HepG2 (cell line): Measurements from ENCODE around the gene PIEZO2. TPM values are rescaled to one million over a fixed set of nuclear protein-coding genes. Genes with fewer than 3 reads are reported as not detected.
A peak's percentile ranks its signal among the peaks of the same experiment; 100 is the strongest.

ENCODE experiments used
- ATAC-seq: fragments of 200-7000 bp; cut with Tn5 transposase; 3 replicates; pipeline ENCODE4 v1.9.1; 2020; ENCODE audit warnings: mild to moderate bottlenecking, moderate library complexity
- BruUV-seq: library from RNA; stranded (reverse); fragments of 400-500 nt; replicated peaks from 2 replicates; lab custom pipeline; 2021; lab: Mats Ljungman, UMichigan
- CTCF ChIA-PET: fragments of 300-600 bp; formaldehyde crosslinking; extraction: SDS; loops from one replicate; lab custom pipeline; 2021; ENCODE audit warnings: low total read pairs, inconsistent platforms, low intra/inter-chr PET ratio; lab: Yijun Ruan, JAX
- POLR2A ChIA-PET: fragments of 350-600 bp; sonication (Branson Sonifier 250); formaldehyde crosslinking; loops from one replicate; lab custom pipeline; 2020; ENCODE audit warnings: antibody characterized with exemption, inconsistent platforms; lab: Yijun Ruan, JAX
- DNase-seq: peaks from one replicate; pipeline ENCODE4 v3.0.0-alpha.2; 2015; ENCODE audit warnings: low spot score
- FAIRE-seq: peaks from 3 replicates; lab custom pipeline; 2011; peaks lifted over from hg19 to GRCh38; lab: Jason Lieb, UNC
- H2AFZ ChIP-seq: one replicate; pipeline ENCODE4 v1.6.1; 2011; ENCODE audit warnings: low read length, inconsistent platforms
- H3K27ac ChIP-seq: fragments of 300-600 bp; 3 replicates; pipeline ENCODE4 v1.8.0; 2011; ENCODE audit warnings: mixed run types, mild to moderate bottlenecking, mixed read lengths, low read length, inconsistent platforms; ENCODE audit not compliant: insufficient read depth; ENCODE audit errors: extremely low read length
- H3K27me3 ChIP-seq, 2 experiments: fragments of 200-600 bp in 1 of 2; 2 replicates in 1 of 2; 3 replicates in 1 of 2; pipeline versions ENCODE4 v1.6.0 to v1.8.0; 2011; ENCODE audit warnings: low read length in 2 of 2, mild to moderate bottlenecking in 2 of 2, moderate library complexity in 2 of 2, inconsistent platforms in 1 of 2; ENCODE audit not compliant: insufficient read depth in 2 of 2, control insufficient read depth in 1 of 2
- H3K36me3 ChIP-seq, 2 experiments: fragments of 200-600 bp in 1 of 2; replicated peaks in 1 of 2; 2 replicates in 1 of 2; 3 replicates in 1 of 2; pipeline versions ENCODE4 v1.5.1 to v1.8.0; 2011; ENCODE audit warnings: low read length in 2 of 2, inconsistent platforms in 1 of 2; ENCODE audit not compliant: insufficient read depth in 2 of 2, control insufficient read depth in 1 of 2
- H3K4me1 ChIP-seq: 2 replicates; pipeline ENCODE4 v1.5.1; 2012; ENCODE audit warnings: low read length, inconsistent platforms; ENCODE audit not compliant: insufficient read depth
- H3K4me2 ChIP-seq: 2 replicates; pipeline ENCODE4 v1.6.0; 2011; ENCODE audit warnings: low read depth, low read length, inconsistent platforms
- H3K4me3 ChIP-seq, 3 experiments: fragments of 200-600 bp in 1 of 3; sonication (generic), shearing (Covaris generic) in 1 of 3; replicated peaks in 1 of 3; 2 replicates each; pipeline ENCODE4 v1.5.1; 2011 to 2016; ENCODE audit warnings: low read length in 3 of 3, inconsistent platforms in 2 of 3, low read depth in 2 of 3, mild to moderate bottlenecking in 2 of 3, control low read depth in 1 of 3, mixed read lengths in 1 of 3; ENCODE audit not compliant: insufficient read depth in 1 of 3
- H3K79me2 ChIP-seq: one replicate; pipeline ENCODE4 v1.6.1; 2011; ENCODE audit warnings: low read length, inconsistent platforms; ENCODE audit not compliant: insufficient read depth
- H3K9ac ChIP-seq: 2 replicates; pipeline ENCODE4 v1.6.0; 2011; ENCODE audit warnings: mild to moderate bottlenecking, low read depth, low read length, inconsistent platforms; ENCODE audit not compliant: insufficient read depth
- H3K9me3 ChIP-seq: 2 replicates; pipeline ENCODE4 v1.5.1; 2012; ENCODE audit warnings: mild to moderate bottlenecking, low read length
- H4K20me1 ChIP-seq: 2 replicates; pipeline ENCODE4 v1.6.0; 2011; ENCODE audit warnings: inconsistent platforms, mild to moderate bottlenecking, low read length, moderate library complexity; ENCODE audit not compliant: insufficient read depth
- ARID5B ChIP-seq: IDR thresholded peaks from 2 replicates; pipeline ENCODE4 v1.4.0; 2020; ENCODE audit warnings: mild to moderate bottlenecking, missing genetic modification reagents
- ELF1 ChIP-seq: sonication (generic); formaldehyde crosslinking; IDR thresholded peaks from 2 replicates; pipeline ENCODE4 v1.4.0; 2020; ENCODE audit warnings: missing genetic modification reagents
- FOSL1 ChIP-seq: sonication (generic); formaldehyde crosslinking; IDR thresholded peaks from 2 replicates; pipeline ENCODE4 v1.9.0; 2021; ENCODE audit warnings: missing genetic modification reagents, borderline replicate concordance
- FOXA3 ChIP-seq: IDR thresholded peaks from 2 replicates; pipeline ENCODE4 v1.6.1; 2016; ENCODE audit warnings: missing genetic modification reagents, missing compliant biosample characterization
- GATAD2A ChIP-seq: IDR thresholded peaks from 2 replicates; pipeline ENCODE4 v1.6.1; 2016
- GZF1 ChIP-seq: sonication (generic); formaldehyde crosslinking; IDR thresholded peaks from 2 replicates; pipeline ENCODE4 v1.5.1; 2020; ENCODE audit warnings: mild to moderate bottlenecking, missing genetic modification reagents
- HOMEZ ChIP-seq: IDR thresholded peaks from 2 replicates; pipeline ENCODE4 v1.6.1; 2016; ENCODE audit warnings: low read depth
- KDM3A ChIP-seq: IDR thresholded peaks from 2 replicates; pipeline ENCODE4 v1.6.1; 2018; ENCODE audit warnings: low read depth, missing compliant biosample characterization
- KLF15 ChIP-seq: sonication (generic); formaldehyde crosslinking; IDR thresholded peaks from 2 replicates; pipeline ENCODE4 v1.8.1; 2023; ENCODE audit warnings: borderline replicate concordance, mild to moderate bottlenecking, inconsistent platforms, missing genetic modification reagents, mixed read lengths
- REPIN1 ChIP-seq: sonication (generic); formaldehyde crosslinking; IDR thresholded peaks from 2 replicates; pipeline ENCODE4 v1.8.0; 2022; ENCODE audit warnings: missing genetic modification reagents, low read depth, mild to moderate bottlenecking, borderline replicate concordance
- RFXAP ChIP-seq: sonication (generic); formaldehyde crosslinking; IDR thresholded peaks from 2 replicates; pipeline ENCODE4 v1.4.0; 2020; ENCODE audit warnings: missing genetic modification reagents, borderline replicate concordance
- SOX13 ChIP-seq, 3 experiments: fragments of 450-650 bp in 1 of 3; sonication (generic) in 1 of 3; formaldehyde crosslinking in 1 of 3; IDR thresholded peaks in 2 of 3; conservative IDR thresholded peaks in 1 of 3; 2 replicates each; pipeline versions ENCODE4 v1.5.0 to v1.6.1; 2016 to 2020; ENCODE audit warnings: antibody characterized with exemption in 1 of 3, mild to moderate bottlenecking in 1 of 3, missing compliant biosample characterization in 1 of 3, missing genetic modification reagents in 1 of 3, moderate library complexity in 1 of 3
- ZMYM3 ChIP-seq: sonication (generic); formaldehyde crosslinking; IDR thresholded peaks from 2 replicates; pipeline ENCODE4 v1.5.1; 2020; ENCODE audit warnings: mild to moderate bottlenecking, missing genetic modification reagents
- ZNF264 ChIP-seq: sonication (generic); formaldehyde crosslinking; IDR thresholded peaks from 2 replicates; pipeline ENCODE4 v1.4.0; 2020; ENCODE audit warnings: missing genetic modification reagents
- WGBS: methylation state at CpG from one replicate; pipeline ENCODE4 v1.1.6; 2017; ENCODE audit warnings: low lambda C conversion rate; 5-methylcytosine and 5-hydroxymethylcytosine counted together
- in situ Hi-C: cut with HindIII; loops from 2 replicates; pipeline ENCODE4 v1.10.0; 2017; ENCODE audit warnings: low pct_unique_long_range_greater_than_20kb; ENCODE audit not compliant: extremely low pct_ligation_motif_present
- intact Hi-C: fragments of 100-400 bp; cut with micrococcal nuclease; formaldehyde crosslinking; loops from one replicate; pipeline ENCODE4 v1.10.0; 2022; ENCODE audit not compliant: unreplicated experiment
- polyA plus RNA-seq, 8 experiments: library from polyadenylated mRNA; depleted of rRNA in 3 of 8; stranded (reverse) in 7 of 8; unstranded in 1 of 8; fragments of >200 nt; fragmentation: Illumina TruSeq in 4 of 8; extraction: Trizol in 4 of 8; gene quantifications; 2 replicates each; pipeline versions ENCODE4 v1.2.1 to v1.2.3, GENCODE V29; 2011 to 2016; ENCODE audit warnings: low read depth in 4 of 8, missing spikeins in 1 of 8, mixed read lengths in 1 of 8; ENCODE audit not compliant: insufficient read depth in 1 of 8
- total RNA-seq, 5 experiments: library from RNA; depleted of rRNA; stranded (reverse); fragments of >200 nt; fragmentation: Illumina TruSeq; extraction: Trizol; gene quantifications; 2 replicates each; pipeline ENCODE4 v1.2.3, GENCODE V29; 2016; ENCODE audit warnings: low read depth in 1 of 5

PIEZO2 gene
- total and polyA plus RNA-seq, 2 of the 13 experiments (the other 11 are each of a cell fraction or from before 2014, with no cell fraction given): 15.2 to 27.2 TPM

- ChIA-PET POLR2A (no interaction called here), CTCF (no interaction called here)
- no peak for DNase-seq
- in situ Hi-C loops: loop anchor here (10.0 kb wide), 1 partner anchor 65 kb away; no protein-coding TSS in a partner anchor
- WGBS: 95% methylated on average over 2 of the region's 2 CpGs
- no peaks in the 10 kb centered on the region for H3K79me2 ChIP-seq
- no peaks in the 10 kb centered on the region for H4K20me1 ChIP-seq
- no peak overlapping the region for H3K4me3 ChIP-seq
- TF ChIP-seq REPIN1 (CRISPR knock-in tag) (no peak), GZF1 (CRISPR knock-in tag) (no peak), KLF15 (no peak)
- H2AFZ ChIP-seq: no peak overlapping the region
- H3K27me3 ChIP-seq: no peaks in the 10 kb centered on the region
- no peaks in the 10 kb centered on the region for H3K36me3 ChIP-seq
- ATAC-seq: no peak
- FAIRE-seq: no peak
- intact Hi-C loops: no loop called here
- no peak overlapping the region for H3K9ac ChIP-seq
- no peak overlapping the region for H3K27ac ChIP-seq
- H3K4me1 ChIP-seq: peaks cover 39% of the 10 kb centered on the region
- H3K9me3 ChIP-seq: no peaks in the 10 kb centered on the region
- no TSS peak for BruUV-seq
- no peak overlapping the region for H3K4me2 ChIP-seq
Observed at GRCh38 chr18:10919851-10920250, 229.5 kb downstream of the PIEZO2 start.

GRCh38 chr18:10916865-10917264 is 232.5 kb downstream of the PIEZO2 start:
- no peaks in the 10 kb centered on the region for H3K9me3 ChIP-seq
- BruUV-seq: no TSS peak
- H3K9ac ChIP-seq: 0 out of 2 replicates have a peak overlapping the region, but pooled peaks have one; percentile 15
- H3K4me3 ChIP-seq: no peak overlapping the region
- H3K4me1 ChIP-seq: peaks cover 58% of the 10 kb centered on the region
- ChIA-PET CTCF (no interaction called here), POLR2A (no interaction called here)
- peak overlapping the region; percentile 29; the same call in 1 of the 2 replicates for H3K4me2 ChIP-seq
- H3K27me3 ChIP-seq: no peaks in the 10 kb centered on the region
- peak overlapping the region; percentile 48 for H3K27ac ChIP-seq
- no peaks in the 10 kb centered on the region for H3K36me3 ChIP-seq
- FAIRE-seq: no peak
- no peaks in the 10 kb centered on the region for H4K20me1 ChIP-seq
- 1% methylated on average over 4 of the region's 4 CpGs for WGBS
- no peak overlapping the region for H2AFZ ChIP-seq
- intact Hi-C loops: no loop called here
- in situ Hi-C loops: loop anchor here (10.0 kb wide), 1 partner anchor 62 kb away; no protein-coding TSS in a partner anchor
- DNase-seq: peak; percentile 43
- H3K79me2 ChIP-seq: no peaks in the 10 kb centered on the region
- peak; percentile 73 for ATAC-seq
- TF ChIP-seq ZMYM3 (CRISPR knock-in tag) (no peak), FOSL1 (CRISPR knock-in tag) (no peak), KDM3A (no peak), SOX13 (IDR thresholded peaks at IDR 0.05) (no peak), SOX13 (CRISPR knock-in tag; conservative IDR thresholded peaks at IDR 0.05 in 1 of 2, IDR thresholded peaks at IDR 0.05 in 1 of 2) (0 out of 4 replicates have a peak, but pooled peaks of 1 of the 2 experiments have one; percentile 18), GATAD2A (CRISPR knock-in tag) (peak; percentile 23; the same call in 1 of the 2 replicates), HOMEZ (CRISPR knock-in tag) (no peak), FOXA3 (CRISPR knock-in tag) (peak; percentile 59), ARID5B (CRISPR knock-in tag) (peak; percentile 65), RFXAP (CRISPR knock-in tag) (no peak), ELF1 (CRISPR knock-in tag) (no peak), ZNF264 (no peak)
